Keratinocyte (primary cell): ENCODE results near the gene ZNF555. TPM values are rescaled to one million over a fixed set of nuclear protein-coding genes. Genes with fewer than 3 reads are reported as not detected.

Experiments
- DNase-seq: peaks from one replicate; pipeline ENCODE4 v3.0.0-alpha.2; 2011; ENCODE audit warnings: low read depth, missing footprints, low spot score
- FAIRE-seq: peaks from 2 replicates; lab custom pipeline; 2011; peaks lifted over from hg19 to GRCh38; lab: Jason Lieb, UNC
- H2AFZ ChIP-seq: 2 replicates; pipeline ENCODE4 v1.6.0; 2012; ENCODE audit warnings: low read length, control low read depth, inconsistent platforms; ENCODE audit not compliant: control insufficient read depth
- H3K27ac ChIP-seq: 2 replicates; pipeline ENCODE4 v1.5.1; 2011; ENCODE audit warnings: low read length; ENCODE audit not compliant: control insufficient read depth, insufficient read depth
- H3K27me3 ChIP-seq: 3 replicates; pipeline ENCODE4 v1.6.0; 2011; ENCODE audit warnings: low read length; ENCODE audit not compliant: control insufficient read depth, insufficient read depth; ENCODE audit errors: extremely low read depth
- H3K36me3 ChIP-seq, 2 experiments: 2 replicates in 1 of 2; 3 replicates in 1 of 2; pipeline ENCODE4 v1.5.1; 2011; ENCODE audit warnings: low read length in 2 of 2, mild to moderate bottlenecking in 1 of 2; ENCODE audit not compliant: control insufficient read depth in 2 of 2, insufficient read depth in 2 of 2; ENCODE audit errors: extremely low read depth in 1 of 2
- H3K4me1 ChIP-seq: 3 replicates; pipeline ENCODE4 v1.5.1; 2011; ENCODE audit warnings: low read length; ENCODE audit not compliant: control insufficient read depth, insufficient read depth; ENCODE audit errors: extremely low read depth
- H3K4me2 ChIP-seq: 3 replicates; pipeline ENCODE4 v1.6.0; 2011; ENCODE audit warnings: low read depth, low read length; ENCODE audit not compliant: control insufficient read depth, insufficient read depth; ENCODE audit errors: extremely low read depth
- H3K4me3 ChIP-seq, 3 experiments: fragments of 200-600 bp in 1 of 3; sonication (generic) in 1 of 3; 2 replicates in 2 of 3; 3 replicates in 1 of 3; pipeline ENCODE4 v1.5.1; 2011 to 2016; ENCODE audit warnings: low read length in 3 of 3, mild to moderate bottlenecking in 3 of 3, control low read depth in 2 of 3, inconsistent platforms in 1 of 3, low read depth in 1 of 3, mixed read lengths in 1 of 3, mixed run types in 1 of 3, moderate library complexity in 1 of 3; ENCODE audit not compliant: control insufficient read depth in 2 of 3, insufficient read depth in 2 of 3; ENCODE audit errors: extremely low read depth in 1 of 3
- H3K79me2 ChIP-seq: 2 replicates; pipeline ENCODE4 v1.6.0; 2012; ENCODE audit warnings: low read length; ENCODE audit not compliant: control insufficient read depth, insufficient read depth
- H3K9ac ChIP-seq: 3 replicates; pipeline ENCODE4 v1.6.0; 2011; ENCODE audit warnings: low read length; ENCODE audit not compliant: control insufficient read depth, insufficient read depth; ENCODE audit errors: extremely low read depth
- H3K9me1 ChIP-seq: 3 replicates; pipeline ENCODE4 v1.6.0; 2011; ENCODE audit warnings: low read length; ENCODE audit not compliant: control insufficient read depth, insufficient read depth; ENCODE audit errors: extremely low read depth
- H3K9me3 ChIP-seq: 2 replicates; pipeline ENCODE4 v1.5.1; 2012; ENCODE audit warnings: low read depth, low read length; ENCODE audit not compliant: control insufficient read depth
- H4K20me1 ChIP-seq: 3 replicates; pipeline ENCODE4 v1.6.0; 2011; ENCODE audit warnings: low read length; ENCODE audit not compliant: control insufficient read depth, insufficient read depth; ENCODE audit errors: extremely low read depth
- EZH2 ChIP-seq: IDR thresholded peaks from one replicate; pipeline ENCODE4 v1.6.1; 2012; ENCODE audit warnings: inconsistent platforms, mild to moderate bottlenecking, low read length, moderate library complexity
- dilution Hi-C: fragments of 300-500 bp; cut with MboI; formaldehyde crosslinking; loops from one replicate; pipeline ENCODE4 v1.7.0; 2020; ENCODE audit warnings: low sequenced_read_pairs; ENCODE audit not compliant: extremely low pct_ligation_motif_present
- polyA plus RNA-seq, 5 experiments: library from polyadenylated mRNA; depleted of rRNA in 3 of 5; stranded (reverse) in 3 of 5; stranded (forward) in 1 of 5; unstranded in 1 of 5; fragments of >200 nt; gene quantifications; 1 replicate in 1 of 5; 2 replicates in 3 of 5; 3 replicates in 1 of 5; pipeline versions ENCODE4 v1.2.1 to v1.2.3, GENCODE V29; 2011 to 2012; ENCODE audit warnings: missing spikeins in 2 of 5, low read depth in 1 of 5, low replicate concordance in 1 of 5
- TF ChIP-seq, protein P1 (sequence below), 3 experiments: IDR thresholded peaks in 1 of 3; conservative IDR thresholded peaks in 1 of 3; optimal IDR thresholded peaks in 1 of 3; 2 replicates in 2 of 3; 3 replicates in 1 of 3; pipeline versions ENCODE3 to v1.5.1; 2011; ENCODE audit warnings: low read length in 3 of 3, mild to moderate bottlenecking in 3 of 3, moderate library complexity in 2 of 3, control low read depth in 1 of 3, inconsistent platforms in 1 of 3; ENCODE audit not compliant: insufficient read depth in 2 of 3; ENCODE audit errors: extremely low read depth in 1 of 3

Gene ZNF555
- polyA plus RNA-seq, 1 donor (not counting 4 experiments of a cell fraction or from before 2014, with no cell fraction given) = 4.3 TPM

DNA sequence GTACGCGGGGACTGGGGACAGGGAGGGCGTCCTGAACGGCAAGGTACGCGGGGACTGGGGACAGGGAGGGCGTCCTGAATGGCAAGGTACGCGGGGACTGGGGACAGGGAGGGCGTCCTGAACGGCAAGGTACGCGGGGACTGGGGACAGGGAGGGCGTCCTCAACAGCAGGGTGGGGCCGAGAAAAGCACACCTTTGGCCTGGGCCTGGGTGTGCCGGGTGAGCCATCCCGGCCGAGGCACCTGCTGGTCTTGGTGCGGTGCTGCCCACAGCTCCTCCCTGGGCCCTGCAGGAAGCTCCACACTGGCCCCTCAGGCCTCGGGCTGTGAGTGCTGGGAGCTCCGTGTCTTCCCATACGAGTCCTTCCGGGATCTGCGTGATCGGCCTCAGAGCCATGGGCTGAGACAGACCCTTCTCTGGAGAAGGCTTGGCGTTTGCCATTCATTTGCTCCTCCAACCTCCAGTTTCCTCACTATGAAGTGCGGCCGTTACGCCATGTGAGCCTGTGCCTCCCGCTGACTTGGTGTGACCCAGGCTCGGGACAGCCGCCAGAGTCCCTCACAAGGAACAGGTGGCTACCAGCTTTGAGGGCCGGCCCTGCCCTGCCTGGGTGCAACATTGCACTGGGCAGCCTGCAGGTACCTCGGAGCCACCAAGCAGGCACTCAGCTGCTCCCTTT lies 29.4 kb upstream of the ZNF555 start:
- dilution Hi-C loops = no loop called here
- DNase-seq = no peak
- Histone ChIP-seq H3K9me1 (no peaks in the 10 kb centered on the region), H3K4me3 (no peak overlapping the region), H3K4me1 (no peaks in the 10 kb centered on the region), H3K4me2 (no peak overlapping the region), H3K9me3 (no peaks in the 10 kb centered on the region), H3K27me3 (no peaks in the 10 kb centered on the region), H4K20me1 (no peaks in the 10 kb centered on the region), H3K79me2 (no peaks in the 10 kb centered on the region), H2AFZ (no peak overlapping the region), H3K9ac (no peak overlapping the region), H3K36me3 (peaks cover 19 to 28% of the 10 kb centered on the region in 2 experiments), H3K27ac (no peak overlapping the region)
- no peak for FAIRE-seq
- TF ChIP-seq, protein P1, sequence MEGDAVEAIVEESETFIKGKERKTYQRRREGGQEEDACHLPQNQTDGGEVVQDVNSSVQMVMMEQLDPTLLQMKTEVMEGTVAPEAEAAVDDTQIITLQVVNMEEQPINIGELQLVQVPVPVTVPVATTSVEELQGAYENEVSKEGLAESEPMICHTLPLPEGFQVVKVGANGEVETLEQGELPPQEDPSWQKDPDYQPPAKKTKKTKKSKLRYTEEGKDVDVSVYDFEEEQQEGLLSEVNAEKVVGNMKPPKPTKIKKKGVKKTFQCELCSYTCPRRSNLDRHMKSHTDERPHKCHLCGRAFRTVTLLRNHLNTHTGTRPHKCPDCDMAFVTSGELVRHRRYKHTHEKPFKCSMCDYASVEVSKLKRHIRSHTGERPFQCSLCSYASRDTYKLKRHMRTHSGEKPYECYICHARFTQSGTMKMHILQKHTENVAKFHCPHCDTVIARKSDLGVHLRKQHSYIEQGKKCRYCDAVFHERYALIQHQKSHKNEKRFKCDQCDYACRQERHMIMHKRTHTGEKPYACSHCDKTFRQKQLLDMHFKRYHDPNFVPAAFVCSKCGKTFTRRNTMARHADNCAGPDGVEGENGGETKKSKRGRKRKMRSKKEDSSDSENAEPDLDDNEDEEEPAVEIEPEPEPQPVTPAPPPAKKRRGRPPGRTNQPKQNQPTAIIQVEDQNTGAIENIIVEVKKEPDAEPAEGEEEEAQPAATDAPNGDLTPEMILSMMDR (optimal IDR thresholded peaks at IDR 0.05 in 1 of 3, IDR thresholded peaks at IDR 0.05 in 1 of 3, conservative IDR thresholded peaks at IDR 0.05 in 1 of 3; ENCODE audit: extremely low read depth in 1 of 3, insufficient read depth in 2 of 3, low read length in 3 of 3) = no peak
- TF ChIP-seq EZH2 = no peak

DNA sequence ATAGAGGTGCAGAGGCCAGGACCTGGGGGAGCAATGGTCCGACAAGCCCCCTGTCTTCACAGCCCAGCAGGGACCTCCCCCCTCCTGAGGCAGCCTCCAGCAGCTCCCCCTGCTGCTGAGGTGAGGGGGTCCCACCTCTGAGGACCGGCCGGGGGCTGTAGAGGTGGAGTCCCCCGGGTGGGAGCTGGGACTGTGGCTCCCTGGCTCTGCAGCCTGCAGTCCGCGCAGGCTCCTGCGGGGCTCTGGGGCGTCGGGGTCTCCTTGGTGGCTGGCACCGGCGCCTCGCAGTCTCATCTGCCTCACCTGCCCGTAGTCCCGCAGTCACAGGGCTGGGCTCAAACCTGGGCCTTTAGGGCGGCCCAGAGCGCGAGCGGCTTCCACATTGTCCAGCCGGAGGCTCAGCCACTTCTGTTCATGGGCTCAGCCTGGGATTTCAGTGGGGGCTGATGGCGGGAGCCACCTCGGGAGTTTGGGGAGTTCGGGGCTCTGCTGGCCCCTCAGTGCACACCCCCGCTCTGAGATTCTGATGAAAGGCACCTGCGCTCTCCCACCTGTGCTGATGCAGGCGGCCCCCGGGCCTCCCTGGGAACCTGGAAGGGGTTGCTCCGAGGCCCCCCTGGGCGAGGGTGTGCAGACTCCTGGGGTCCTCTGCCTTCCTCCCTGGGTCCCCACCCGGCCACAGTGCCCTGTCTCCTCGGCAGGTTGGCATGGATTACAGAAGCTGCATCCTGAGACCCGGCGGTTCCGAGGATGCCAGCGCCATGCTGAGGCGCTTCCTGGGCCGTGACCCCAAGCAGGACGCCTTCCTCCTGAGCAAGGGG lies 28.7 kb upstream of the ZNF555 start:
- H3K27ac ChIP-seq = no peak overlapping the region
- dilution Hi-C loops = no loop called here
- peaks cover 19 to 22% of the 10 kb centered on the region in 2 experiments for H3K36me3 ChIP-seq
- no peak for DNase-seq
- no peak overlapping the region for H3K9ac ChIP-seq
- no peaks in the 10 kb centered on the region for H3K79me2 ChIP-seq
- H3K9me1 ChIP-seq = no peaks in the 10 kb centered on the region
- no peaks in the 10 kb centered on the region for H3K4me1 ChIP-seq
- H3K9me3 ChIP-seq = no peaks in the 10 kb centered on the region
- H3K4me2 ChIP-seq = no peak overlapping the region
- TF ChIP-seq EZH2 = no peak
- TF ChIP-seq, protein P1 (optimal IDR thresholded peaks at IDR 0.05 in 1 of 3, IDR thresholded peaks at IDR 0.05 in 1 of 3, conservative IDR thresholded peaks at IDR 0.05 in 1 of 3; ENCODE audit: extremely low read depth in 1 of 3, insufficient read depth in 2 of 3, low read length in 3 of 3) = no peak
- H2AFZ ChIP-seq = no peak overlapping the region
- no peaks in the 10 kb centered on the region for H3K27me3 ChIP-seq
- H4K20me1 ChIP-seq = no peaks in the 10 kb centered on the region
- no peak overlapping the region for H3K4me3 ChIP-seq
- no peak for FAIRE-seq
